ENCODE measurements around the gene RER1. TPM values are rescaled to one million over a fixed set of nuclear protein-coding genes. Genes with fewer than 3 reads are reported as not detected.
A peak's percentile ranks its signal among the peaks of the same experiment; 100 is the strongest.

Gene RER1
- total RNA-seq, 1 donor from 2014 or later: 49.6 TPM

- DNase-seq (ENCODE audit: extremely low spot score in 2 of 2): no peak
- TF ChIP-seq POLR2AphosphoS5 (IDR thresholded peaks at IDR 0.05; ENCODE audit: insufficient read depth in 1 of 2, low read depth in 1 of 2) (no peak), POLR2A (IDR thresholded peaks at IDR 0.05) (no peak), CTCF (IDR thresholded peaks at IDR 0.05) (no peak)
- intact Hi-C loops (cut with DNase I): no loop called here
These were observed 3.4 kb upstream of the RER1 start for GRCh38 chr1:2388004-2388913.

DNA sequence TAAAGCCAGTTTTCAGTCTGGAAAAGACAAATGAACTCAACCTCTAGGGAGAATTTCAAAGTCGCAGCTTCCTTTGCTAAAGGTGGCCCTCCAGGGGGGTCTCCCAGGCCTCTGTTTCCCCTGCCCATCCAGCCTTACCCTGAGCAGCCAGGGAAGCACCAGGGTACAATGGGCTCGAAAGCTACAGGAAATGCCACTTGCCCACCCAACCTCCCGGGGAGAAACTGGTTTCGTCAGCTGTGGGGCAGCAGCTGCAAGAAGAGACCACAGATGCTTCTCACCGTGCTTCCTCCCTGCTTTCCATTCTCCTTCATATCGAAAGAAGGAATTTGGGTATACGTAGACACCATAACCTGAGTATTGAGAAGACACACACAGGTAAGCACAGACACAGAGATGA is 2.0 kb upstream of the RER1 start:
- Histone ChIP-seq H3K36me3 (peaks cover 0 to 7% of the 10 kb centered on the region in 2 donors), H3K9me3 (no peaks in the 10 kb centered on the region), H3K27ac (no peak overlapping the region), H3K27me3 (no peaks in the 10 kb centered on the region), H3K4me3 (no peak overlapping the region), H3K4me1 (peaks cover 40% of the 10 kb centered on the region)
- no peak for DNase-seq (ENCODE audit: extremely low spot score in 2 of 2)
- TF ChIP-seq POLR2AphosphoS5 (IDR thresholded peaks at IDR 0.05; ENCODE audit: insufficient read depth in 1 of 2, low read depth in 1 of 2) (no peak), CTCF (IDR thresholded peaks at IDR 0.05) (no peak), POLR2A (IDR thresholded peaks at IDR 0.05) (no peak)
- intact Hi-C loops (cut with DNase I): no loop called here

More at GRCh38 chr1:2388004-2388913, 3.4 kb upstream of the RER1 start:
- no peaks in the 10 kb centered on the region for H3K9me3 ChIP-seq
- H3K27ac ChIP-seq: no peak overlapping the region
- H3K27me3 ChIP-seq: no peaks in the 10 kb centered on the region
- peaks cover 0 to 4% of the 10 kb centered on the region in 2 donors for H3K36me3 ChIP-seq
- peaks cover 26% of the 10 kb centered on the region for H3K4me1 ChIP-seq
- no peak overlapping the region for H3K4me3 ChIP-seq

DNA sequence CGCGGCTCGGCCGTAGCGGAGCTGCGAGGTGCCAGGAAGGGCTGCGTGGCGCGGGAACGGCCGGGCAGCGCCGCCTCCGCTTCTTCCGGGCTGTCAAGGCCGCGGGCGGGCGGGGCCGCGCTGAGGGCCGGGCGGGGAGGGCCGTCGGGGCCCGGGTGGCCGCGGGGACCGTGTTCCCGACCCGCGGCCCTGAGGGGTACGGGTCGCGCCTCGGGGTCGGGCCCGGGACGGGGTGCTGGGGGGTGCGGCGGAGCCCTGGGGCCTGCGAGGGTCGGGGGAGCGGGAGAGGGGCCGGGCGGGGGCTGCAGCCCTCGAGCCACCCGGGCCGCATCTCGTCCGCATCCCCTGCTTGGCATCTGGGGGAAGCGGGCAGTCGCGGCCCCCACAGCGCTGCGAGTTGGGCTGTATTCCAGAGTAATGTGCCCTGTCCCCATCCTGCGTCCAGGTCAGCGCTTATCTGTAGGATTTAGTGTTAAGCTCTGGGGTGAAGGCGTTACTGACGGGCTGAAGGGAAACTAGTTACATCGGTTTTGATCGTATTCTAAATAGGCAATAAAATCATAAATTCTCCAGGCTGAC is 379 bp downstream of the RER1 start:
- intact Hi-C loops (cut with DNase I): no loop called here
- H3K27me3 ChIP-seq: no peaks in the 10 kb centered on the region
- DNase-seq (ENCODE audit: extremely low spot score in 2 of 2): no peak
- peak overlapping the region; percentile 84 to 99 for H3K4me3 ChIP-seq
- peak overlapping the region; percentile 86 for H3K27ac ChIP-seq
- H3K9me3 ChIP-seq: no peaks in the 10 kb centered on the region
- peaks cover 47% of the 10 kb centered on the region for H3K4me1 ChIP-seq
- no peak for TF ChIP-seq CTCF (IDR thresholded peaks at IDR 0.05)
- no peak for TF ChIP-seq POLR2A (IDR thresholded peaks at IDR 0.05)
- H3K36me3 ChIP-seq: peaks cover 0 to 24% of the 10 kb centered on the region in 2 donors

GRCh38 chr1:2392686-2393085 is 1.0 kb downstream of the RER1 start:
- TF ChIP-seq CTCF (IDR thresholded peaks at IDR 0.05): no peak
- TF ChIP-seq POLR2AphosphoS5 (IDR thresholded peaks at IDR 0.05; ENCODE audit: insufficient read depth in 1 of 2, low read depth in 1 of 2): no peak
- no peak for TF ChIP-seq POLR2A (IDR thresholded peaks at IDR 0.05)
- H3K36me3 ChIP-seq: peaks cover 0 to 30% of the 10 kb centered on the region in 2 donors
- H3K9me3 ChIP-seq: no peaks in the 10 kb centered on the region
- no peaks in the 10 kb centered on the region for H3K27me3 ChIP-seq
- intact Hi-C loops (cut with DNase I): no loop called here
- H3K4me1 ChIP-seq: peaks cover 47% of the 10 kb centered on the region
- H3K4me3 ChIP-seq: peak overlapping the region; percentile 84 to 99
- peak overlapping the region; percentile 86 for H3K27ac ChIP-seq
- no peak for DNase-seq (ENCODE audit: extremely low spot score in 2 of 2)

DNA sequence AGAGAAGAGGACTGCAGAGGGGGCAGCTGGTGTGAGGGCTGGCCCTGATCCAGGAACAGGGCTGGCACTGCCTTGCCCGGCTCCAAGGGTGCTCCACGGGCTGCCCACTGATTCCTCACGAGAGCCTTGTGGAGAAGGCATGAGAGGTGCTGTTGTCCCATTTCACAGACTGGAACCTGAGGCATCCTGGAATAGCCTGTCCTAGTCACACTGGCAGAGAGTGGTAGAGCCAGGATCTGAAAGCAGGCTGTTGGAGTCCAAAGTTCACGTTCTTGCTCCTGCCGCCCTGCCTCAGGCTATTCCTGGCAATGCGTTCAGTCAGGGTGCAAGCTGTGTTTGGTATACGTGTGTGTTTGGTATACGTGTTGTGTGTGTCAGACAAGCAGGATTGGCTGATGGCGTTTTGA is 1.8 kb downstream of the RER1 start:
- Histone ChIP-seq H3K27me3 (no peaks in the 10 kb centered on the region), H3K4me1 (peaks cover 47% of the 10 kb centered on the region), H3K36me3 (peaks cover 0 to 37% of the 10 kb centered on the region in 2 donors), H3K9me3 (no peaks in the 10 kb centered on the region), H3K4me3 (no peak overlapping the region), H3K27ac (no peak overlapping the region)
- intact Hi-C loops (cut with DNase I): no loop called here
- DNase-seq (ENCODE audit: extremely low spot score in 2 of 2): no peak
- TF ChIP-seq POLR2AphosphoS5 (IDR thresholded peaks at IDR 0.05; ENCODE audit: insufficient read depth in 1 of 2, low read depth in 1 of 2) (no peak), CTCF (IDR thresholded peaks at IDR 0.05) (no peak), POLR2A (IDR thresholded peaks at IDR 0.05) (no peak)

Measured in vagina (tissue), 2 donors.